Sciatic nerve (tissue), 2 donors: ENCODE measurements around the gene P4HTM. TPM values are rescaled to one million over a fixed set of nuclear protein-coding genes. Genes with fewer than 3 reads are reported as not detected.
"Not testable (repeated sequence)": the region's sequence is repeated elsewhere in the genome, so short reads cannot be mapped to it uniquely, and the experiment has no call there.

Experiments used
- ATAC-seq: fragments of 200-7000 bp; cut with Tn5 transposase; one replicate; pipeline ENCODE4 v1.9.1; 2020; ENCODE audit warnings: mild to moderate bottlenecking, moderate library complexity
- DNase-seq: peaks from one replicate; pipeline ENCODE4 v3.0.0-alpha.2; 2020; ENCODE audit warnings: low spot score
- intact Hi-C: fragments of 100-400 bp; cut with DNase I; formaldehyde crosslinking; loops from one replicate; pipeline ENCODE4 v1.14.2; 2022
- total RNA-seq: library from RNA; stranded (reverse); fragmentation: NEBNext Ultra II Directional; extraction: Animal tissue kit (Norgen Biotek cat#: 25700); gene quantifications from one replicate; pipeline ENCODE4 v1.2.1, GENCODE V29; 2021
- donor health status: DM: no; HTN: no; CAD: no.
- donor health status: DM: no; HTN: no; CAD: no.

Gene P4HTM
- total RNA-seq, 1 donor from 2014 or later: 40.1 TPM

- peak; percentile 47 for ATAC-seq
- peak; percentile 81 for DNase-seq
- intact Hi-C loops: no loop called here
Observed at GRCh38 chr3:49006408-49007067, 16.5 kb downstream of the P4HTM start.

GRCh38 chr3:49007068-49007770 lies 17.2 kb downstream of the P4HTM start, which contains the start of gene WDR6:
Gene WDR6 (plus strand): TSS chr3:49007391. CDS start chr3:49007432, 41 bp downstream.
- DNase-seq: peak; percentile 98
- peak; percentile 95 for ATAC-seq
- intact Hi-C loops: no loop called here

- intact Hi-C loops: no loop called here
- peak; percentile 88 for ATAC-seq
- DNase-seq: peak; percentile 95
Observed at GRCh38 chr3:49007771-49008528, 17.9 kb downstream of the P4HTM start.

- ATAC-seq, intact Hi-C loops, DNase-seq: not testable (repeated sequence)
Observed at GRCh38 chr3:49008627-49009026, 18.6 kb downstream of the P4HTM start.

- ATAC-seq (no peak), DNase-seq (no peak)
- intact Hi-C loops: no loop called here
Observed at GRCh38 chr3:49009396-49009795, 19.4 kb downstream of the P4HTM start.

- ATAC-seq (no peak), DNase-seq (no peak)
- intact Hi-C loops: no loop called here
Observed at GRCh38 chr3:49012441-49013017, 22.5 kb downstream of the P4HTM start.

- no peak for DNase-seq
- ATAC-seq: no peak
- intact Hi-C loops: no loop called here
Observed at GRCh38 chr3:49013113-49013737, 23.2 kb downstream of the P4HTM start.

- intact Hi-C loops: no loop called here
- ATAC-seq (no peak), DNase-seq (no peak)
Observed at GRCh38 chr3:49013738-49014660, 24.0 kb downstream of the P4HTM start.

- DNase-seq (no peak), ATAC-seq (no peak)
- intact Hi-C loops: no loop called here
Observed at GRCh38 chr3:49015072-49015471, 25.0 kb downstream of the P4HTM start.

- ATAC-seq: no peak
- DNase-seq: no peak
- intact Hi-C loops: no loop called here
Observed at GRCh38 chr3:49015765-49016164, 25.7 kb downstream of the P4HTM start.

GRCh38 chr3:49016414-49017228 lies 26.6 kb downstream of the P4HTM start:
- no peak for DNase-seq
- no peak for ATAC-seq
- intact Hi-C loops: no loop called here

- DNase-seq (no peak), ATAC-seq (no peak)
- intact Hi-C loops: no loop called here
Observed at GRCh38 chr3:49017229-49017970, 27.4 kb downstream of the P4HTM start.

- intact Hi-C loops: no loop called here
- ATAC-seq: peak; percentile 3
- peak; percentile 82 for DNase-seq
Observed at GRCh38 chr3:49017971-49018706, 28.1 kb downstream of the P4HTM start, which contains the start of gene DALRD3. Gene DALRD3 (minus strand): TSS chr3:49018580. CDS start chr3:49018564, 16 bp downstream.

GRCh38 chr3:49018707-49019006 lies 28.6 kb downstream of the P4HTM start:
- DNase-seq: no peak
- no peak for ATAC-seq
- intact Hi-C loops: no loop called here

- DNase-seq (no peak), ATAC-seq (no peak)
- intact Hi-C loops: no loop called here
Observed at GRCh38 chr3:49019941-49020329, 29.9 kb downstream of the P4HTM start.
